Ishikawa (cell line): ENCODE data around the gene PBX1.
A peak's percentile ranks its signal among the peaks of the same experiment; 100 is the strongest.

ENCODE experiments used
- CEBPB ChIP-seq: IDR thresholded peaks from 2 replicates; pipeline ENCODE4 v1.6.1; 2012
- CREB1 ChIP-seq: IDR thresholded peaks from 2 replicates; pipeline ENCODE4 v1.6.1; 2012; ENCODE audit warnings: low read depth
- EGR1 ChIP-seq: IDR thresholded peaks from 2 replicates; pipeline ENCODE4 v1.6.1; 2012
- EP300 ChIP-seq: IDR thresholded peaks from 2 replicates; pipeline ENCODE4 v1.6.1; 2012; ENCODE audit warnings: borderline replicate concordance
- FOXM1 ChIP-seq: IDR thresholded peaks from 2 replicates; pipeline ENCODE4 v1.6.1; 2012; ENCODE audit warnings: low read depth, borderline replicate concordance
- MAX ChIP-seq: IDR thresholded peaks from 2 replicates; pipeline ENCODE4 v1.6.1; 2012
- NFIC ChIP-seq: IDR thresholded peaks from 2 replicates; pipeline ENCODE4 v1.6.1; 2012
- RAD21 ChIP-seq: IDR thresholded peaks from 2 replicates; pipeline ENCODE4 v1.6.1; 2012; ENCODE audit warnings: low read depth
- TAF1 ChIP-seq: IDR thresholded peaks from 2 replicates; pipeline ENCODE4 v1.6.1; 2012; ENCODE audit warnings: low read depth, mild to moderate bottlenecking
- TCF12 ChIP-seq: IDR thresholded peaks from 2 replicates; pipeline ENCODE4 v1.6.1; 2012; ENCODE audit warnings: low read depth
- TEAD4 ChIP-seq: IDR thresholded peaks from 2 replicates; pipeline ENCODE4 v1.6.1; 2012
- YY1 ChIP-seq: IDR thresholded peaks from 2 replicates; pipeline ENCODE4 v1.6.1; 2012; ENCODE audit warnings: low read depth
- ZBTB7A ChIP-seq: IDR thresholded peaks from 2 replicates; pipeline ENCODE4 v1.6.1; 2012; ENCODE audit warnings: low read depth
- TF ChIP-seq, protein P1 (sequence below): IDR thresholded peaks from 2 replicates; pipeline ENCODE4 v1.6.1; 2012; ENCODE audit warnings: low read depth, mild to moderate bottlenecking
- TF ChIP-seq, protein P2 (sequence below): IDR thresholded peaks from 2 replicates; pipeline ENCODE4 v1.6.1; 2012

PBX1 gene

DNA sequence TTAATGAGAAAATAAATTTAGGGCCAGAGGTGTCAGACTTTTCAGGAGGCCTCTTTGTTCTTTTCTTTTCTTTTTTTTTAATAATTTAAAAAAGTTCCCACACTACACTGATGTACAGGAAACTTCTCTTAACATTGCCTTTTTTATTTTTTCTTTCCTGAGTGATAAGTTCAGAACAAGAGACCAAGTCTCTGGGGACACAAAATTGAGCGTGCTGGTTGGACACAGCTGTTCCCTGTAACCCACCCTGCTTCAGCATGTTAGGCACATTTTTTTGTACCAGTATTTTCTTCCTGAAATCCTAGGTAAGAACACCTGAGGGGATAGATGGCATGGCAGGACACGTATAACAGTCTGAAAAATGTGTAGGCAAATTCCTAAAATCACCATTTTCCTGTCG, 50.1 kb downstream of the PBX1 start:
- TF ChIP-seq EP300 (no peak), FOXM1 (no peak), CEBPB (no peak), CREB1 (no peak), YY1 (no peak), TCF12 (no peak), NFIC (no peak), MAX (no peak)
- TF ChIP-seq, protein P1, sequence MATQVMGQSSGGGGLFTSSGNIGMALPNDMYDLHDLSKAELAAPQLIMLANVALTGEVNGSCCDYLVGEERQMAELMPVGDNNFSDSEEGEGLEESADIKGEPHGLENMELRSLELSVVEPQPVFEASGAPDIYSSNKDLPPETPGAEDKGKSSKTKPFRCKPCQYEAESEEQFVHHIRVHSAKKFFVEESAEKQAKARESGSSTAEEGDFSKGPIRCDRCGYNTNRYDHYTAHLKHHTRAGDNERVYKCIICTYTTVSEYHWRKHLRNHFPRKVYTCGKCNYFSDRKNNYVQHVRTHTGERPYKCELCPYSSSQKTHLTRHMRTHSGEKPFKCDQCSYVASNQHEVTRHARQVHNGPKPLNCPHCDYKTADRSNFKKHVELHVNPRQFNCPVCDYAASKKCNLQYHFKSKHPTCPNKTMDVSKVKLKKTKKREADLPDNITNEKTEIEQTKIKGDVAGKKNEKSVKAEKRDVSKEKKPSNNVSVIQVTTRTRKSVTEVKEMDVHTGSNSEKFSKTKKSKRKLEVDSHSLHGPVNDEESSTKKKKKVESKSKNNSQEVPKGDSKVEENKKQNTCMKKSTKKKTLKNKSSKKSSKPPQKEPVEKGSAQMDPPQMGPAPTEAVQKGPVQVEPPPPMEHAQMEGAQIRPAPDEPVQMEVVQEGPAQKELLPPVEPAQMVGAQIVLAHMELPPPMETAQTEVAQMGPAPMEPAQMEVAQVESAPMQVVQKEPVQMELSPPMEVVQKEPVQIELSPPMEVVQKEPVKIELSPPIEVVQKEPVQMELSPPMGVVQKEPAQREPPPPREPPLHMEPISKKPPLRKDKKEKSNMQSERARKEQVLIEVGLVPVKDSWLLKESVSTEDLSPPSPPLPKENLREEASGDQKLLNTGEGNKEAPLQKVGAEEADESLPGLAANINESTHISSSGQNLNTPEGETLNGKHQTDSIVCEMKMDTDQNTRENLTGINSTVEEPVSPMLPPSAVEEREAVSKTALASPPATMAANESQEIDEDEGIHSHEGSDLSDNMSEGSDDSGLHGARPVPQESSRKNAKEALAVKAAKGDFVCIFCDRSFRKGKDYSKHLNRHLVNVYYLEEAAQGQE: no peak
- TF ChIP-seq, protein P2, sequence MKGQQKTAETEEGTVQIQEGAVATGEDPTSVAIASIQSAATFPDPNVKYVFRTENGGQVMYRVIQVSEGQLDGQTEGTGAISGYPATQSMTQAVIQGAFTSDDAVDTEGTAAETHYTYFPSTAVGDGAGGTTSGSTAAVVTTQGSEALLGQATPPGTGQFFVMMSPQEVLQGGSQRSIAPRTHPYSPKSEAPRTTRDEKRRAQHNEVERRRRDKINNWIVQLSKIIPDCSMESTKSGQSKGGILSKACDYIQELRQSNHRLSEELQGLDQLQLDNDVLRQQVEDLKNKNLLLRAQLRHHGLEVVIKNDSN: no peak

- no peak for TF ChIP-seq TCF12
- TF ChIP-seq TAF1: no peak
- no peak for TF ChIP-seq ZBTB7A
- TF ChIP-seq FOXM1: no peak
- TF ChIP-seq, protein P2: no peak
- TF ChIP-seq EGR1: no peak
- no peak for TF ChIP-seq CREB1
- no peak for TF ChIP-seq CEBPB
- TF ChIP-seq MAX: no peak
- TF ChIP-seq RAD21: no peak
- TF ChIP-seq EP300: no peak
- no peak for TF ChIP-seq YY1
- no peak for TF ChIP-seq NFIC
- TF ChIP-seq TEAD4: no peak
- TF ChIP-seq, protein P1: no peak
Observed at GRCh38 chr1:164610538-164611222, 51.7 kb downstream of the PBX1 start.

DNA sequence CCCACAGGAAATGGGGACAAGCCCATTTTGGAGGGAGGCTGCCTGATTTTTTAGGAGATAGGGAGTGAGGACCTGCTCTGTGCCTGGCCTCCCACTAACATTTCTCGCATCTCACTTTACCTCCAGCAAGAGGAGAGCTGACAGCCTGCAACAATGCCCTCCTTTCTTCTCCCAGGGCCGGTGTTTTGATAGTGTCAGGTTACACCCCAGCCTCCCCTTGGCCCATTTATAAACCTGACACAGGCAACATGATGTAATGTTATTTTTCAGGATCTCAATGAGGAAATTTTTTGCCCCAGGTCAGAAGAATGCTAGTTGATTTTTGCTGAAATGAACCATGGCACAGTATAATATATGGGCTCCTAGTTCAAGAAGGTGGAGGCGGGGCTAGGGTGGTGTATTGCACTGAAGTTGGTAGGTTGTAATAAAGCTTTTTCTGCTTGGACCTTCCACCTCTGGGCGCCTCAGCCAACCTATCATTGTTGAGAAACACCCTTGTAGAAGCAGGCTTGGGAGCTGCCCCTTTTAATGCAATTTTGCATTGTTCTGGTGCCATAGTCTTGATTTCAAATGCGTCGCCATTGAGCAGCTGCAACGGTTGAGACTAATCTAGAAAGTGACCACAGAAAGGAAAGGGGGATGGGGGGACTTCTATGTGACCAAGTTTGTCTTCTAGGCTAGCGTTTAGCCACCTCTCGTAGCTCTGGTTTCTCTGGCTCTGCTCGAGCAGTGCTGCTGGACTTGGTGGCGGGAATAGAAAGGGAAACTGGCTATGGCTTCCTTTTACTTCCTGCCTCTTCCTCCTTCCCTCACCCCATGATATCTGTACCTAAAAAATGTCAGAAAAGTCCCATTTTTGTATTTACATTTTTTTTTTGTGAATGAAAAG, 53.0 kb downstream of the PBX1 start:
- TF ChIP-seq, protein P2: 0 out of 2 replicates have a peak, but pooled peaks have one; percentile 10
- TF ChIP-seq CREB1: no peak
- TF ChIP-seq YY1: no peak
- TF ChIP-seq ZBTB7A: no peak
- TF ChIP-seq EP300: peak; percentile 86
- TF ChIP-seq TCF12: peak; percentile 90
- TF ChIP-seq TEAD4: peak; percentile 75
- TF ChIP-seq, protein P1: no peak
- TF ChIP-seq EGR1: no peak
- TF ChIP-seq RAD21: peak; percentile 26; the same call in 1 of the 2 replicates
- TF ChIP-seq TAF1: no peak
- peak; percentile 84 for TF ChIP-seq CEBPB
- peak; percentile 65; the same call in 1 of the 2 replicates for TF ChIP-seq FOXM1
- peak; percentile 73 for TF ChIP-seq NFIC
- TF ChIP-seq MAX: no peak; the same call in 1 of the 2 replicates
